H54 (cell line): Measurements from ENCODE around the gene MYLK4.

Experiments used
- DNase-seq: peaks from one replicate; pipeline ENCODE4 v3.0.0; 2011; ENCODE audit warnings: low spot score, mixed read lengths; ENCODE audit not compliant: insufficient read length
- FAIRE-seq: peaks from 3 replicates; lab custom pipeline; 2011; peaks lifted over from hg19 to GRCh38; lab: Jason Lieb, UNC
- POLR2A ChIP-seq: IDR thresholded peaks from 2 replicates; pipeline ENCODE4 v1.6.1; 2011; ENCODE audit warnings: low read depth, mild to moderate bottlenecking, low read length

Gene MYLK4

DNA sequence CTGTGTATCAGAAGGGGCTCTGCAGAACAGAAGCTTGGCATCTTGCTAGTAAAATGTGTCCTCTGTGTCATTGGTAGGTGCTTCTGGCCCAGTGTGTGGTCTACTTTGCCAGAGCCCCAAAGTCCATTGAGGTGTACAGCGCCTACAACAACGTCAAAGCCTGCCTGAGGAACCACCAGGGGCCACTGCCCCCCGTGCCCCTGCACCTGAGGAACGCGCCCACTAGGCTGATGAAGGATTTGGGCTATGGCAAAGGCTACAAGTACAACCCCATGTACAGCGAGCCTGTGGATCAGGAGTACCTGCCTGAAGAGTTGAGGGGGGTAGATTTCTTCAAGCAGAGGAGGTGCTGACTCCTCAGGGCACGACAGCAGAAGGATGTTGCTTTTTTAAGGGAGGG is 34.2 kb upstream of the MYLK4 start:
- no peak for FAIRE-seq
- no peak for TF ChIP-seq POLR2A
- DNase-seq = no peak

DNA sequence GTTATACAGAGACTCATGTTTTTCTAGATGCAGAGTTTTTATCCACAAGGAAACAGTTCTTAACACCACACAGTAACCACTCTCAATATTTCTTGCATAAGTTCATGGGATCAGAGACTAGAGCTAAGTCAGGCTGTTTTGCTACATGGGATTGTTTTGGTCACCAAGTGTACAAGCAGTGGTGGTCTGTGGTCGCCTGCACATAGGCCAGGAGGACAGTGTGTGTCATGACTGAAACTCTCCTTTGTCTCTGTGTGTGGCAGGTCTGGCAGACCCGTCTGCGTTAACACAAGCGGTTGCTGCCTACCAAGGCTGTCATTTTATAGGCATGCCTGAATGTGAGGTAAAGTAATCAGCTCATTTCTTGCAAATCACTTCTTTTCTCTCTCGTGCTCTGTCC is 33.3 kb upstream of the MYLK4 start:
- no peak for TF ChIP-seq POLR2A
- DNase-seq = no peak
- no peak for FAIRE-seq

- no peak for FAIRE-seq
- no peak for DNase-seq
- no peak for TF ChIP-seq POLR2A
These were observed 32.7 kb upstream of the MYLK4 start for GRCh38 chr6:2783188-2783963.

DNA sequence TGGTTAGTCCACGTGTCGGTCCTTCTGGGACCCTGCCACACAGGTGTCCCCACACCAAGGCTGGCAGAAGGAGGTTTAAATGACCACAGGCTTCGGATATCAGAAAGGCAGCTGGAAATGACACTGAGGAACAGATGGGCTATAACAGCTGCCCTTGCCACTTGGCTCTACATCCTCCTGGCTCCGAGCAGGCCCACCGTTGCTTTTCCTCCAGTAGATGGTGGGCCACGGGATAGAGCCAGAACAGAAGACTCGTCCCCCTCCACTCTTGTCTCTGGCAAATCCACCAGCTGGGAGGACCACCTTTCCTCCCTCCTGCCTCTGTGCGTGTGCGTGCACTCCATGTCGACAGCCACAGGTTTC is 32.1 kb upstream of the MYLK4 start:
- TF ChIP-seq POLR2A = no peak
- FAIRE-seq (no peak), DNase-seq (no peak)

- DNase-seq (no peak), FAIRE-seq (no peak)
- no peak for TF ChIP-seq POLR2A
These were observed 31.6 kb upstream of the MYLK4 start for GRCh38 chr6:2782356-2782708.

- no peak for DNase-seq
- TF ChIP-seq POLR2A = no peak
- FAIRE-seq = no peak
These were observed 31.1 kb upstream of the MYLK4 start for GRCh38 chr6:2781685-2782355.

GRCh38 chr6:2780102-2780737 is 29.5 kb upstream of the MYLK4 start:
- no peak for TF ChIP-seq POLR2A
- FAIRE-seq (no peak), DNase-seq (no peak)

DNA sequence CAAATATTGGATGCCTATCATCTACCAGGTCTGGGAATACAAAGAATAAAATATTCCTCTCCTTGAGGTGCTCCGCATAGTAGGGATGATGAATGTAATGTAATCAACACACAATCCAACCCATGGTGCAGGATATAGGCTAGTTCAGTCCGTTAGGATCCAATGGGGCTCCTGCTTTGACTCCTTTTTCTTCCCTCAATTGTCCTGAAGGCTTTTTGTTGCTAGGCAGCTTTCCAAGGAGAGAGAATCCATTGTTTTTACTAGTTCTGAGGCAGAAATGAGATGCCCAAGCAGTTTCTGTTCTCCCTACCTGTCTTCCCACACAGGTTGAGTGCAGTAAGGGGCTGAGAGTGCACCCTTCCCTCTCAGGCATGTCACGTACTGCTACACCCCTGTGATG is 26.5 kb upstream of the MYLK4 start:
- no peak for FAIRE-seq
- no peak for DNase-seq
- TF ChIP-seq POLR2A = no peak

DNA sequence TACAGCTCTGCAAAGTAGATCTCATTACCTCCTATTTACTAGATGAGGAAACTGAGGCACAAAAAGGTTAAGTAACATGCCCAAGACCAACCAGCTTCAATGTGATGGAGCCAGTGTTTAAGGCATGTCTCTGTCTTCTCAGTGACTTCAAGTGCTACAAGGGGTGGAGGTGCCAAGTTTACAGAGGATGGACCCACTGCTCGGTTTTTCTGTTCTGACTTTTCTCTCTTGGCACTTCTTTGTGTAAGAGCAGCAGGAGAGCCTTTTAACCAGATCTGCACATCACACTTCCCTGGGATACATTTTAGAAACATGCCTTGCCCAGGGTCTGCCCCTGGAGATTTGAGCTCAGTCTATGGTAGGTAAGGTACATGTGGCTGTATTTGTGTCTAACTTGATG is 24.3 kb upstream of the MYLK4 start:
- TF ChIP-seq POLR2A = no peak
- no peak for DNase-seq
- FAIRE-seq = no peak

DNA sequence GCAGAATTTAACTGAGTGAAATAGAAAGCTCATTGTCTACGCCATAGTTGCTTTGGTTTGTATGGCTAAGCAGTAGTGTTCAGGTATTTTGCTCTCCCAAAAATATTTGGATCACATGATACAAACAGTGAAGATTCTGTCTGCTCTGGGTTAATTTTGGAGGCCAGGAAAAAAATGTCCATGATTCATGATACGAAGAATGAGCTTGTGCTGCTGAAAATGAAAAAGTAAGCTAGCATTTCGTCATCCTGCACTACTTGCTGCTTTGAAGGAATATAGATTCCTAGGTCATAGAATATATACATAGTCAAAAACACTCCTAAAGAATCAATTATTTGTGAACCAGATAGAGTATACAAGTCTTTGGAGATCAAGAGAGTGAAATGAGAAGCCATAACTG is 22.7 kb upstream of the MYLK4 start:
- no peak for DNase-seq
- TF ChIP-seq POLR2A = no peak
- FAIRE-seq = no peak

DNA sequence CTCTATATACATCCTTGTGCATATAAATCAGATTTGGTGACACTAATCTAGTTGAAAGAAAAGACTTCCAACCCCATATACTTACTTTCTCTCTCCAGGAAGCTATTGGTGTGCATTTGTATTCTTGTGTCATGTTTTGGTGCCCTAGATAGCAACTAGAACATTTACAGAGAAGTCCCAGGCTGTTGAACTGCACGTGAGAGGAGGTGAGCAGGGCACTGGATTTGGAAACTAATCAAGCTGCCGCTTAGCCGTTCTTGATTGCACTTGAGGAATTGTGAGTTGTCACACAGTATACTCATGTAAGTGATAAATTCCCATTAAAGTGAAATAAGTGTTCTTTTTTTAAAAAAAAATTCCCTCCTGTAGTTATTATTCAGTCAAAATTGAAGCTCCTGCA is 22.1 kb upstream of the MYLK4 start:
- DNase-seq = no peak
- no peak for TF ChIP-seq POLR2A
- FAIRE-seq = no peak

DNA sequence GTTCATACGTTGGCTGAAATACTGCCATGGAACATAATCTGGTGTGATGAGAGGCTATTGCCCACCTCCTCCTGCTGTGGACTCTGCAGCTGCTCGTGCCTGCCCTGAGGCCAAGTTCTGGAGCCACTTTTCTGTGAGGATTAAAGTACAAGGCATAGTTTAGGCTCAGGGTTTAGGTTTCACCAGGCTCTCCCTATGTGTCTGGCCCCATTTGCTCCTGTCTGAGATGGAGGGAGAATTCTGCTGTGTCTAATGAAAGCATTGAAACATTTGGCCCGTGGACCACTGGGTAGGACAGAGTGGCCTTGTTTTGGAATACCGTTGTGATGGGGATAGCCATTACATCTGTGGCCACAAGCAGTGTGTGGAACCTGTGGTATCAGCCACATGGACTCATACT is 20.4 kb upstream of the MYLK4 start:
- TF ChIP-seq POLR2A = no peak
- DNase-seq (no peak), FAIRE-seq (no peak)

DNA sequence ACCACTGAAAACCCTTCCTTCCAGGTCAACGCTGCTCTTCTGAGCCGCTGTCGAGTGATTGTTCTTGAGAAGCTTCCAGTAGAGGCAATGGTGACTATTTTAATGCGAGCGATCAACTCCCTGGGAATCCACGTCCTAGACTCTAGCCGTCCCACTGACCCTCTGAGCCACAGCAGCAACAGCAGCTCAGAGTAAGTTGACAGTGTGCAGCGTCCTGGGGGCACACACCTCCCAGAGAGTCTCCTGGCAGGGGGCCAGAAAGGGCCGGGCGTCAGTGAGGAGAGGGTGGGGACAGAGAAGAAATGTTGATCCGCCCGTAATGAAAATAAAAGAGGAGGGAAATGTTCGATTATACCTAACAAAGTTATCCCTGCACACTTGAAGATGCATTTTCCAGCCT is 19.4 kb upstream of the MYLK4 start:
- DNase-seq (no peak), FAIRE-seq (no peak)
- TF ChIP-seq POLR2A = no peak

- DNase-seq = no peak
- no peak for FAIRE-seq
- no peak for TF ChIP-seq POLR2A
These were observed 18.0 kb upstream of the MYLK4 start for GRCh38 chr6:2768696-2769095.
